HG02870 (cell line): ENCODE measurements around the gene PTPRN2.
"Not testable (repeated sequence)": the region's sequence is repeated elsewhere in the genome, so short reads cannot be mapped to it uniquely, and the experiment has no call there.

Source experiments
- ATAC-seq: cut with Tn5 transposase; IDR thresholded peaks from one replicate; pipeline ENCODE4 v1.9.1; 2021; ENCODE audit warnings: mild to moderate bottlenecking, moderate library complexity; ENCODE audit not compliant: unreplicated experiment

PTPRN2 gene

DNA sequence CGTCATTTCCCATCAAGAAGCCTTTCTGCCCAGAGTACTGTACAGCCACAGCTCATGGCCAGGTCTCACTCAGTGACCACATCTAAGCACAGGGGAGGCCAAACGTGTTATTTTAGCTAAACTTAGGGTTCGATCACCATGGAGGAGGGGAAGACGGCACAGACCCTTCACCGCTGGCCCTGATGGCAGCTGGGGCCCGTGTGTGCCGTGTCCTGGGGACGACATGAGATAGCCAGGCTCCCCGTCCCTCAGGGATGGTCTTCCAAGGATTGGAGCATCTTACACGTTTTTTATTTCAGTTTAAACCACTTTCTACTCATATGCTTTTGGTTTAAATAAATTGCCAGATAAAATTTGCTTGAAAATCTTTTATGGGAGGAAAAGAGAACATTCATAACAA is 737.9 kb downstream of the PTPRN2 start:
- no peak for ATAC-seq

DNA sequence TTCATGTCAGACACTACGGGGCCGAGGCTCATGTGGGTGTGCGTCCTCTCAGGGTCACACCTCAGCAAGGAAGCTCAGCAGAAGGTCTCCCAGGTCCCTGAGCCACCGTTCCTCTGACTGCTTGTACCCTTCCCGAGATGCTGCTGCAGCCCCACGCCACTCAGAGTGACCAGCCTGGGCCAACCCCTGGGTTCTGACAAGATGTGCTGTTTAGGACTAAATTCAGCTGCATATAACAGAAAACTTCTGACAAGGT is 738.4 kb downstream of the PTPRN2 start:
- no peak for ATAC-seq

DNA sequence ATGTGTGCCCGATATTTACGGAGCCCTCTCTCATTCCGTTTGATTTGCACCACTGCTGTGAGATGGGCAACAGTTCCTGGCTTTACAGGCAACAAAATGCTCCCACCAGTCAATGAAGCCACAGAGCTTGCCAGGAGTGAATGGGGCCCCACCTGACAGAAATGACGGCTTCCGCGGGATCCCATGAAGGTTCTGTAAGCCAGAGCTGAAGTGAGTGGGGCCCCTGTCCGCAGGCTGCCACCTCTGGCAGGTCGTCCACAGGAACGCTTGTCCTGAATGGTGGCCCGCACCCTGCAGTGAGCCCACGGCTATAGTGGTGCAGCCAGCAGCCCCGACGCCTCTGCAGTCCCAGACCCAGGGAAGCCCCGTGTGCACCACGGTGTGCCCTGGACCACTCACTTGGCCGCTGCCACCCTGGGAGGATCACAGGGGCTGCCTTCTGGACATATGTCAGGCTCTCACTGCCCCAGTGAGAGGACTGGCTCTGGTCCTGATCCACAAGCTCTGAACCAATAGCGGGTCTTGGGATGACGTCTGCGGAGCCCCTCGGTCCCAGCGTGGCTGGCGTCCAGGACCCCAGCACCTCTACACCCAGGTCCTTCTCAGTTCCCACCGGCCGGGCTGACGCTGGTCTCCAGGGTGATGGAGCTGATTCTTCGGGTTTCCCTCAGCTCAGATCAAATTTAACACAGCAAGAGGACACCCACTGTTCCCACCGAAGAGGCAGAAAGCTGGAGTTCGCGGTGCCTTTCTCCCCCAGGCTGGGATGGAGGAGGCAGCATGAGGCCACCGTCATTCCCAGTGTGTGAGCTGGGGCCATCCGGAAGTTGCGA is 738.9 kb downstream of the PTPRN2 start:
- no peak for ATAC-seq

DNA sequence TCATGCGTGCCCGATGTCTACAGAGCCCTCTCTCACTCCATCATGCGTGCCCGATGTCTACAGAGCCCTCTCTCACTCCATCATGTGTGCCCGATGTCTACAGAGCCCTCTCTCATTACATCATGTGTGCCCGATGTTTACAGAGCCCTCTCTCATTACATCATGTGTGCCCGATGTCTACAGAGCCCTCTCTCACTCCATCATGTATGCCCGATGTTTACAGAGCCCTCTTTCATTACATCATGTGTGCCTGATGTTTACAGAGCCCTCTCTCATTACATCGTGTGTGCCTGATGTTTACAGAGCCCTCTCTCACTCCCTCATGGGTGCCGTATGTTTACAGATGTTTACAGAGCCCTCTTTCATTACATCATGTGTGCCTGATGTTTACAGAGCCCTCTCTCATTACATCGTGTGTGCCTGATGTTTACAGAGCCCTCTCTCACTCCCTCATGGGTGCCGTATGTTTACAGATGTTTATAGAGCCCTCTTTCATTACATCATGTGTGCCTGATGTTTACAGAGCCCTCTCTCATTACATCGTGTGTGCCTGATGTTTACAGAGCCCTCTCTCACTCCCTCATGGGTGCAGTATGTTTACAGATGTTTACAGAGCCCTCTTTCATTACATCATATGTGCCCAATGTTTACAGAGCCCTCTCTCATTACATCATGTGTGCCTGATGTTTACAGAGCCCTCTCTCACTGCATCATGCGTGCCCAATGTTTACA is 739.7 kb downstream of the PTPRN2 start:
- ATAC-seq: not testable (repeated sequence)

DNA sequence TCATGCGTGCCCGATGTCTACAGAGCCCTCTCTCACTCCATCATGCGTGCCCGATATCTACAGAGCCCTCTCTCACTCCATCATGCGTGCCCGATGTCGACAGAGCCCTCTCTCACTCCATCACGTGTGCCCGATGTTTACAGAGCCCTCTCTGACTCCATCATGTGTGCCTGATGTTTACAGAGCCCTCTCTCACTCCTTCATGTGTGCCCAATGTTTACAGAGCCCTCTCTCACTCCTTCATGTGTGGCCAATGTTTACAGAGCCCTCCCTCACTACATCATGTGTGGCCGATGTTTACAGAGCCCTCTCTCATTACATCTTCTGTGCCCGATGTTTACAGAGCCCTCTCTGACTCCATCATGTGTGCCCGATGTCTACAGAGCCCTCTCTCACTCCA is 740.9 kb downstream of the PTPRN2 start:
- ATAC-seq: not testable (repeated sequence)

DNA sequence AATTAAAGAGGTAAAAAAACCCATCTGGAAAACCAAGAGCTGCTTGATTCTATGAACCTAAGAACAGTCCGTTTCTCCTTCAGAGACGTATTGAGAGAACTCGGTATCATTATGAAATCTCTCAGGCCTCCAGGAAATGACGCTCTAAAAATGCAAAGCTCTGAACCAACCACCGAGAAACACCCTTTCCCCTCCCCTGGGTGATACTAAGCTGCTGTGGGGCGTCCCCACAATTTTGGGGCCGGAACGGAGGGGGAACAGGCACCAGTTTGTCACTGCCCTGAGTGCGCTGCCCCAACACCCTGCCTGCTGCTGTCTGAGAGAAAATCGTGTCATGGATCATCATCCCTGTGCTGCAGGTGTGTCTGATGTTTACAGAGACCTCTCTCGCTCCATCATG is 741.4 kb downstream of the PTPRN2 start:
- no peak for ATAC-seq

DNA sequence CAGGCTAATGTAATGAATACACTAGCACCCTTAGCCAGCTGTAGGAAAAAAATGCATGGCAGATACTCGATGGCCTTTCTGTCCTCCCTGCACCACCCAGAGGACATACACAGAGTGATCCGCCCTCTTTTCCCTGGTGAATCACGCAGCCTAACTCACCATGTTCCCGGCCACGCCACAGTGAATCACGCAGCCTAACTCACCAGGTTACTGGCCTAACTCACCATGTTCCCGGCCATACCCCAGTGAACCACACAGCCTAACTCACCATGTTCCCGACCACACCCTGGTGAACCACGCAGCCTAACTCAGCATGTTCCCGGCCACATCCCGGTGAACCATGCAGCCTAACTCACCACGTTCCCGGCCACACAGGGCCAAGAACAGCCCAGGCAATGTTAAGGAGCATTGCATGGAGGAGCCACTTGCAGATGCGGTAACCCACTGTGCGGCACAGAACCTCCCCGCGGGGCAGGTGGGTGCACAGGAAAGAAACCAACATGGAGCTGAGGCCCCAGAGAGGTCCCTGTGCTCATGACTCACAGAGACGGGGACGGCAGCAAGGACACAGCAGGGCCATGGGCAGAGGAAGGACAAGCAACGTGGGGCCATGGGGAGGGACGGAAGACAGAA is 742.3 kb downstream of the PTPRN2 start:
- ATAC-seq: no peak

DNA sequence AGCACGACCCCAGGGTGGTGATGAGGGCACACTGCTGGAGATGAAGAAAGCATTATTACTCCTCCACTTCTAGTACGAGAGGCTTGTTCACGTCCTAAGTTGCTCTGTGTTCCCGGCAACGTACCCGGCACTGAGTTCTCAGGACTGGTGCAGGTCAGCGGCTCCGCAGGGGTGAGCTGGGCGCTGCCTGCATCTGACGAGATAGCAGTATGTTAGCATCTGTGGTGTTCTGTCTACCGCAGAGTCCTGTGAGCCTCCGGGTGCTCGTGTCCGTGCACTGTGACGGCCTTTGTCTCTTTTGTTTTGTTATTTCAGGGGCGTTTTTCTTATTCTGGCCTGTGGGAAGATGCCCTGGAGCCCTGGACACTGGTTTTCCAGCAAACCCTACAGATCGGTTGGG is 743.0 kb downstream of the PTPRN2 start:
- no peak for ATAC-seq

DNA sequence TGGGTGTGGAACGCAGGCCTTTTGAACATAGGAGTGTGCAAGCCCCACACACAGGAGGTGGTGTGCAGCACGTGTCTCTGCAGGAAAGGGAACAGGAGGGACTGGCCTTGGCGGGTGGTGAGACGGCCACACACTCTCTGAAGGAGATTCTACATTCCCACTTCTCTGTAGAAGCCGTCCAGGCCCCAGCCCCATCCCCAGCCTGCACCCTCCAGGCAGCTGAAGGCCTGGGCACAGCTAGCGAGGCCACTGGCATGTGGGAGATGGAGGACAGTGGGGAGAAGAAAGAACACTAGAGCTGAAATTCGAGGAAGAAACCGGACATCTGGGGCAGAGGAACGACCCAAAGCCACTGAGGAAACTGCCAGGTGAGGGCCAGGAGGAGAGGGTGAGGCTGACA is 743.5 kb downstream of the PTPRN2 start:
- no peak for ATAC-seq

DNA sequence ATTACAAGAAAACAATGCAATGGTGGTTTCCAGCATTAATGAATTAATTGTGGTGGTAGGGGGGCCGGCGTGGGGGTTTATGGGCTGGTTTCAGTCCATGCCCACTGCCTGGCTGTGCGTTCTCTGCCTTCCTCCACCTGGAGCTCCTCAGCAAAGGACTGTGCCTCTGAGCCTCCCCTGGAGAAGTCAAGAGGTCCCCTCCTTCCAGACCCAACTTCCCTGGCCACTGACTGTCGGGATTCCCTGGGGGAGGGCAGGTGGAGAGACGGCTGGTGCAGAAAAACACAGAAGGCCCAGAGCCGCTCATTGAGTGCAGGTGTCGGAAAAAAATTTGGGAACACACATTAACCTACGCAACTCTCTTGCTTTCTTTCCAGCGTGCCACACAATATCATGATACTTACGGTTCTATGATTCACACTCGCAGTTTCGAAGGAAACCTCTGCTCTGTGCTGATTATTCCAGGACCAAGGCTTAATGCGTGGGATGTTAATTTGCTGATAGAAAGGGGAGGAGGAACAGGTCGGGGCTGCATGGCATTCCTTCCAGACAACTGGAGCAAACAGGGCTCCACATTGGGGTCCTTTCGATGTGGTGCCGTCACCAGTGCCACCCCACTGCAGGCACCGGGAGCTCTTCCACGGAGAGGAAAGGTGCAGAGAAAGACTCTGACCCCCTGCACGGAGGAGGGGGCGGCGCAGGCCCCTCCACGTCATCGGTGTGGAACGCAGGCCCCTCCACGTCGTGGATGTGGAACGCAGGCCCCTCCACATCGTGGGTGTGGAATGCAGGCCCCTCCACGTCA is 744.1 kb downstream of the PTPRN2 start:
- ATAC-seq: no peak

DNA sequence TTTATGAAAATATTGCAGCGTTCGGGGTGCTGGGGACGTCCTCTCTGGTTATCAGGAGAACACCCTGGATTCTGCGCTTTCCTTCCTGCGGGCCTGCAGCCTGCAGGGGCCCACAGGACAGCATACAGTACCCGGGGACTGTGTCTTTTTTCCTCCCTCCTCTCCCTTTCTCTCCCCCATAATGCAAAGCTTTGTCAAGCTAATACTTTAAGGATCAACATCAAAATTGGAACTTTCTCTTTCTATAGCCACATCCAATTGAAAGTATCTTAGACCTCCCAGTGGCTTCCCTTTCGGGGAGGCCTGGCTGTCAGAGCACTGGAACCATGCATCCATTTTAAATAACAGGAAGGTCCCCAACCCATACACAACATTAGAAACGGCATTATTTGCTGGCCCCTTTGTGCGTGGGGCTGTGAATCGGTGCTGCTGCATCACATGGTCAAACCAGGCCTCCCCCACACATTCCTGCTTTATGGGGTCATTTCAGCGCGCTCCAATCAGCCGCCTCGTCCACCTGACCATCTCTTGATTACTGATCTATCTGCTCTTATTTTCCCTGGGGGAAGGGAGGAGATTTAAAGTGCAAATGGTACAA is 745.8 kb downstream of the PTPRN2 start:
- ATAC-seq: no peak

DNA sequence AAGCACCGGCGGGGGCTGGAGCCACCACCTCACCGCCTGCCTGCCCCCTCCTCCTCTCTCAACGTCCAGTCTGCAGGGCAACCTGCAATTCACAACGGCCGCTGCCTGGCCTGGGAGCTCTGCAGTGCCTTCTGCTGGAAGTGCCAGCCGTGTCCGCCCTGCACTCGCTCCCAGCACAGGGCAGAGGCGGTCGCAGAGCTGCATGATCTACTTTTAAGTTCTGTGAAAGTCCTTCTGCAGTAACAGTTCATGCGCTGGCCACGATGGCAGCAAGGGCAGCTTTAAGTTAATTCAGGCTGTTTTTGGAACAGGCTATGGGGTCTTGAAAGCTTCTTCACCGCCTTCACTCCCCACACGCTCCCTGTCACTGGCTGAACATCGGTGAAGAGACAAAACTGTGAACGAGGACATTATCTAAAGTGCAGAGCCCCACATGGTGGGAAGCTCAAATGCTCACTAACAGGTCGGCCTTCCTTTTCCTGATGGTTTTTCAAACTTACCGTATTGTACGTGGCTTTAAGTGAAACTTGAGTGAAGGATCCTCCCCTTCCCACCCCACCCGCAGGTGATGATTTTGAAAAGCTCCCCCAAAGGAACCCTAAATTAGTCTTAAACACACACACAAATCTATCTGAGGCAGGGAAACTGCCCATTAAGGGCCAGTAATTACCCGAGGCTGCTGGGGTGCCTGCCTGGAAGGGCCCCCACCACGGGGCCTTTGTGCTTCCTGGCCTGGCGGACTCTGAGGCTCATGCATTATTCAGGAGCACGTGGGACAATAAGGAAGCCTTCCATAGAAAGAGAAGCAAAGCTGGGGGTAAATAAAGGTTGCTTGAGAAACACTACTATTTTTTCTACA is 746.5 kb downstream of the PTPRN2 start:
- ATAC-seq: no peak

DNA sequence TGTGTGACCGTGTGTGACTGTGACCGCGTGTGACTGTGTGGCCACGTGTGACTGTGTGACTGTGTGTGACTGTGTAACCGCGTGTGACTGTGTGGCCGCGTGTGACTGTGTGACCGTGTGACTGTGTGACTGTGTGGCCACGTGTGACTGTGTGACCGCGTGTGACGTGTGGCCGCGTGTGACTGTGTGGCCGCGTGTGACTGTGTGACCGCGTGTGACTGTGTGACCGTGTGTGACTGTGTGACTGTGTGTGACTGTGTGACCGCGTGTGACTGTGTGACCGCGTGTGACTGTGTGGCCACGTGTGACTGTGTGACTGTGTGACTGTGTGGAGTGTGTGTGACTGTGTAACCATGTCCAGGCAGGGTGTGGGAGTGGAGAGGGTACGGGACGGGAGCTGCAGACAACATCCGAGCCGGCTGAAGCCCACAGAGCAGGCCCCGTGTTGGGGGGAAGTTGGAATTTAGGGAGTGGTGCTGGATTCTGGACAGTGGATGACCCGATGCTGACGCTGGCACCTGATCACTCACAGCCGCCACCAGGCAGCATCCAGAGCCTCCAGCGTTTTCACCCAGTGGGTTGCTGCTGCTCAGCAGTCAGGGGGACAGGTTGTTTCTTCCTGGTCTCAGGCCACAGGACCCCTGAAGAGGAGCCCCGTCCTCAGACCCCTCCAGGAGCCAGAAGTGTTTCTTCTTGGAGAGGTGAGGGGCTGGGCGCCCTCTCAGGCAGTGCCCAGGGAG is 747.3 kb downstream of the PTPRN2 start:
- no peak for ATAC-seq

DNA sequence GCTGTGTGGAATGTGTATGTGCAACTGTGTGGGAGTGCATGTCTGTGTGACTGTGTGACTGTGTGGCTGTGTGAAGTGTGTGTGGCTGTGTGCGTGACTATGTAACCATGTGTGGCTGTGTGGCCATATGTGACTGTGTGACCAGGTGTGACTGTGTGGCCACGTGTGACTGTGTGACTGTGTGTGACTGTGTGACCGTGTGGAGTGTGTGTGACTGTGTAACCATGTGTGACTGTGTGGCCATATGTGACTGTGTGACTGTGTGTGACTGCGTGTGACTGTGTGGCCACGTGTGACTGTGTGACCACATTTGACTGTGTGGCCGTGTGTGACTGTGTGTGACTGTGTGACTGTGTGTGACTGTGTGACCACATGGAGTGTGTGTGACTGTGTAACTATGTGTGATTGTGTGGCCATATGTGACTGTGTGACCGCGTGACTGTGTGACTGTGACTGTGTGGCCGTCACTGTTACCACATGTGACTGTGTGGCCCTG is 747.9 kb downstream of the PTPRN2 start:
- no peak for ATAC-seq

DNA sequence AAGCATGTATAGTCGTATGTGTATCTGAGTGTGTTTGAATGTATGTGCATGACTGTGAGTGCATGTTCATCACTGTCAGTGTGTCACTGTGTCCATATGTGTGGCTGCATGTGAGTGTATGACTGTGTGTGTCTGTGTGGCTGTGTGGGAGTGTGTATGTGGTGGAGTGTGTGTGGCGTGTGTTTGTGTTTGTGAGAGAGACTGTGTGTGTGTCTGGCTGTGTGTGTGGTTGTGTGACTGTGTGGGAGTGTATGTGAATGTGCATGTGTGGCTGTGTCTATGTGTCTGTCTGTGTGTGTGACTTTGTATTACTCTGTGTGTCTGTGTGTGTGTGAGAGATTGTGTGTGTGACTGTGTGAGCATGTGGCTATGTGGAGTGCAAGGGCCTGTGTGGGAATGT is 748.4 kb downstream of the PTPRN2 start:
- ATAC-seq: no peak

DNA sequence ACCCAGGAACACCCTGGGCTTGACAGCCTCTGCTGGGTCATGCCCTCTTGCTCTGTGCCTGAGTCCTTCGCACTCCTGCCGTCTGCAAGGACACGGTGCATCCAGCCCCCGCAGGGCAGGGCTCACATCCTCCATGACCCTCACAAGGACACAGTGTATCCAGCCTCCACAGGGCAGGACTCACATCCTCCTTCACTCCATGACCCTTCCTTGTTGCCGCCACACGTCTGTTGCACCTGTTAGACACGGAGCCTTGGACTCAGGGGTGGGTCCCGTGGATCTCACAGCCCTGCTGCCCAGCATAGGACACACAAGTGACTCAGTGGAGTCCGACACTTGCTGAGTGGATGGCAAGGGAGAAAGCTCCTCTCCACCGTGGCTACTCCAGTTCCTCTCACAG is 750.1 kb downstream of the PTPRN2 start:
- no peak for ATAC-seq

DNA sequence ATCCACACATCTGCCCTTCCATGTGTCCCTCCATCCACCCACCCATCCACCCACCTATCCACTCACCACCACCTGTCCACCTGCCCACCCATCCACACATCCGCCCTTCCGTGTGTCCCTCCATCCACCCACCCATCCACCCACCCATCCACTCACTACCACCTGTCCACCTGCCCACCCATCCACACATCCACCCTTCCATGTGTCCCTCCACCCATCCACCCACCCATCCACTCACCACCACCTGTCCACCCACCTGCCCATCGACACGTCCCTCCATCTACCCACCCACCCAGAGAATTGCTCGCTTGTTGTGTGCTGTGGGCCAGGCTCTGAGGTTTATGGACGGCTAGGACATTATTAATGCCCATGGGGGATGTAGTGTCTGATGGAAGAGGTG is 750.6 kb downstream of the PTPRN2 start:
- ATAC-seq: no peak

DNA sequence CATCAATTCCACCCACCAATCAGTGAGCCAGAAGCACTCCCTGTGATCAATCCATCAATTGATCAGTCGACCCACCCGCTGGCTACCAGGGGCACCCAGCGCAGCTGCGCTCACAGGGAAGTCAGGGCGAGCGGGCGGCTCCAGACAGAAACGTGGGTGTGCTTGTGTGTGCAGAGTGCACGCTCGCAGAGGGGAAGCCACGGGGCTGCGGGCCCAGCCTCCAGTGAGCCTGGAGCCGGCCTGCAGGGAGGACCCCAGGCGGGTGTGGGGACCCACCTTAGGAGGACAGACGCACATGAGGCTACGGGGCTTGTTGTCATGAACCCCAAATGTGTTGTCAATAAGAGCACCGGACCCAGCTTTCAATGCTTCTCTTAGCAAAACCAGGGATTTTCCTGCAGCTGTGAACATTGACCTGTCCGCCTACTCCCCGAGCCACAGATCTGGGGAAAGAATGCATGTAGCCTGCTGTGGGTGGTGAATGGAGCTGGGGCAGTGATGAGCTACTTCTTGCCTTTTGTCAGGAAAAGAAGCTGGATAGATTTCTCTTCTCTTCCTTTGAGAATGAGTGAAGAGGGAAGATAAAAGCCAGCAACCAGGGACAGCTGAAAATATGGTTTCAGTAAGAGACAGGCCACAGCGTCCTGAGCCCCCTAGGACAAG is 753.0 kb downstream of the PTPRN2 start:
- no peak for ATAC-seq
